ENCODE results near the gene EPHB1.

EPHB1 gene

DNA sequence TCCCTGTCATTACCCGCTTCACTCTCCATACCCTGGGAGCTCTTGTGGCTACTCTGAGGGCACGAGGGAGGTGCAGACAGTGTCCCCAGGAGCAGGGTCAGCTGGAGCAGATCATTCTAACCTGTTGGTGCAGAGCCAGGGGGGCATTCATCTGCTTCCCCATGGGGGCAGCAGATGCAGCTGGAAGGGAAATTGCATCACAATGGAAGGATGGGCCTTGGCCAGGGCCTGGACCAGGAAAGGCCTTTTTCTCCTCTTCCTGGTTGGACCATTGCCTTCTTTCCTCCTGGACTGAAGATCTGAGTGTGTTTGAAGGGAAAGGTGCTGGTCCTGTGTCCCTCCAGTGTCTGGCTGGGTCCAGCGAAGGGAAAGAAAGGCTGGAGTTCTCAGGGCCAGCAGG is 55.7 kb downstream of the EPHB1 start:
- DNase-seq (ENCODE audit: low read depth): no peak

GRCh38 chr3:134852132-134852531 is 57.1 kb downstream of the EPHB1 start:
- no peak for DNase-seq (ENCODE audit: low read depth)

DNA sequence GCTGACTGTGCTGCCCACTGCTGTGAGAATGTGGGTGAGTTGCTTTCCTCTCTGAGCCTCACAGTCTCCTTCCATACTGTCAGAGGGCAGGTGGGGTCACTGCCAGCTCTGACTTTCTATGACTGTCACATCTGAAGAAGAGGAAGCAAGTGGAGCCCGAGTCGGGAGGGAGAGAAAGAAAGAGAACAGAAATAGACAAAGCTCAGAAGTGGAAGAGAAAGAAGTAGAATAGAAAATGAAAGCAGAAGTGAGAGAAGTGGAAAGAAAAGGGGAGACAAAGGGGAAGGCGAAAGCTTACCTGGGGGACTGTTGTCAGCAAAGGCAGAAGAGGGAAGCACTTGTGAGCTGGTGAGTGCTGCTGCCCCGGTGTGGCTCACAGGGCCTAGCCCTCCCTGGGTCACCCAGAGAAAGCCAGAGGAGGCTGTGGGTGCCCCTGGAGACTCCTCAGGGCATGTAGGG is 57.9 kb downstream of the EPHB1 start:
- DNase-seq (ENCODE audit: low read depth): no peak

GRCh38 chr3:134854254-134854653 is 59.2 kb downstream of the EPHB1 start:
- no peak for DNase-seq (ENCODE audit: low read depth)

DNA sequence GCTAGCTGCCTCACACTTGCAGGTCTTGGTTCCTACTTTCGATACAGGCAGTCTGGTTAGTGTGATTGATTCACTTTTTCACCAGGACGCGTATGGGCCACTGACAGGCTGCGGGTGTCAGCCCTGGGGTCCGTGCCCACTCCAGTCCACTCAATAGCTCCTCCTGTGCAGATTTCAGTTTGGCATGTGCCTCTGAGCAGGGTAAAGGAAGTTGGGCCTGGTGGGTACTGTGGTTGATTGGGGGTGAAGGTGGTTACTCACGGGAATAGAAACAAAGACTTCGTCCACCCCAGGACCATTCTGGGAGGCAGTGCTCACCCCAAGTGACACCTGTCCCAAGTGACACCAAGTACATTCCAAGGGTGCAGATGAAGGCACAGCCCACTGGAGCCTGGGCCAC is 62.3 kb downstream of the EPHB1 start:
- DNase-seq (ENCODE audit: low read depth): no peak

DNA sequence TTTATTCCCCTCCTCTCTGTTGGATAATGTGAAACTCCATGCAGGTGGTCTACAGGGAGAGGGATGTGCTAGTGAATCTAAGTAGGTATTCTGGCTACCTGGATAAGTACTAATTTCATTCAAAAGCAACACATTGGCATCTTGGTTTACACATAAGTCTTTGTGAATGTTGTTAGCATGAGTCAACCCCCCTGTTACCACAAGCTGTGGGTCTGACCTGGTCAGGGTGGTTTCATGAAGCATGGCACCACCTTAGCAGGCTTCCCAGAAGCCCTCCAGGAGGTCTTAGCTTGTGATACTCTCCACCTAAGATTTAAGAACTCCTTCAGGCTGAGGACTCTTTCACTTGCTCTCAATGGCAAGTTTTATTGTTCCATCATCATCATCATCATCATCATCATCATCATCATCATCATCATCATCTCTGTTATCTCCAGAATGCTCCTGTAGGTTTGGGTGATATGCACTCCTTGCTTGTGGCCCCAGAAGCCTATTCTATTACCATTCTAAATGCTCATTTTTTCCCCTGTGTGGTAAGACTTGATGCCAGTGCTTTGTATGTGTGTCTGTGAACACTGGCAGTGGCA is 62.8 kb downstream of the EPHB1 start:
- DNase-seq (ENCODE audit: low read depth): no peak

DNA sequence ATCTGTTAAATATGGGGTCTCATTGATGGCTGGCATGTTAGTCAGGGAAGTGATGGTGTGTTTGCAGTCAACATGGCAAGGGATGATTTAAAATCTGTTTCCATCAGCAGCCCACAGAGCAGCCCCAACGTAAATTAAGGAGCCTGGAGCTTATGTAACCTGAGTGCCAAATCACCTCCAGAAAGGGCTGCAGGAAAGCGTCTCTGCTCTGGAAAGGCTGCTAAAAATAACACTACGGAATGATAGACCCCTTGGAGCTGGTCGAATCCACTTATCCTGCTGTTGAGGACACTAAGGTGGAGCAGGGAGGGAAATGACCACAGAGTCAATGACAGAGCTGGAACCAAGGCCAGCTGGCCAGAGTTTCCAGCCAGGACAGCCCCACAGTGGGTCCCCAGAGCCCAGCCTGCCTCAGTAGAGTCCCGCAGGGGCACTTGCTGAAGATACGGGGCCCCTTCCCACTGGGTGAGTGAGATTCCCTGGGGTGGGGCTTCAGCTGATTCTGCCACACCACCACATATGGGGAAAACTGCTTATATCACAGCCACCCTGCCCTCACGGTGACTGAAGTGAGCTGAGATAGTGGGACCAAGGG is 63.5 kb downstream of the EPHB1 start:
- DNase-seq (ENCODE audit: low read depth): no peak

- no peak for DNase-seq (ENCODE audit: low read depth)
Observed at GRCh38 chr3:134859341-134859740, 64.3 kb downstream of the EPHB1 start.

DNA sequence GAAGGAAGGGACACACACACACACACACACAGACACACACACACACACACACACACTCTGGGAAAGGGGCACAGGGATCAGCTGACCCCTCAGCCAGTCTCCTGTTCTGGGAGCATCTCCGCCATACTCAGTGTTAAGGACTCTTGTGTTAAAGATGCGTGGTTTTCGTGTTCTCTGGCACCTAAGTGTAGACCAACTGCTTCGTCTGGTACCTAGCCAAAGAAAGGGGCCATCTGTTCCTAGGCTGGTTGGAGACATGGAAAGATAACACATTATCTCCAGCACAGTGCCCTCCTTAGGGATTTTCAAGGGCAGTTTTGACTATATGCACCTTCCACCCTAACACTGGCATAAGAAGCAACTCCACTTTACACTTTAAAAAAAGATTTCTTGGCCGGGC is 65.1 kb downstream of the EPHB1 start:
- no peak for DNase-seq (ENCODE audit: low read depth)

- DNase-seq (ENCODE audit: low read depth): no peak
Observed at GRCh38 chr3:134863915-134864314, 68.9 kb downstream of the EPHB1 start.

DNA sequence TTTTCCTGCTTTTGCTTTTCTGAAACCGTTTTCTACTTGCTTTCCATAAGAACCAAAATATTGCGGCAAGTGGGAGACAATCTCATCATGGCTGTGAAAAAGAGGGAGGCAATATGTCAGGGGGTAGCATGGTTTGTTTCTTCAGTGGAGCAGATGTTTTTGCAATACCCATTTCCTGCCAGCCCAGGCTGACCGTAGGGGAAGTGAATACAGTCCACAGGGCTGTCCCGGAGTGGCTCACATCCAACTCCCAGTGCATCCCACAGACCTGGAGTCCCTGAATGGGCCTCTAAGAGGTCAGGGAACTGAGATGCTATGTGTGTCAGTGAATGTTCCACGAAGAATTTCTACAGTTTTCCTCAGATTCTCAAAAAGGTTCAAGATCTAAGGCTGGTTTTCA is 69.6 kb downstream of the EPHB1 start:
- no peak for DNase-seq (ENCODE audit: low read depth)

DNA sequence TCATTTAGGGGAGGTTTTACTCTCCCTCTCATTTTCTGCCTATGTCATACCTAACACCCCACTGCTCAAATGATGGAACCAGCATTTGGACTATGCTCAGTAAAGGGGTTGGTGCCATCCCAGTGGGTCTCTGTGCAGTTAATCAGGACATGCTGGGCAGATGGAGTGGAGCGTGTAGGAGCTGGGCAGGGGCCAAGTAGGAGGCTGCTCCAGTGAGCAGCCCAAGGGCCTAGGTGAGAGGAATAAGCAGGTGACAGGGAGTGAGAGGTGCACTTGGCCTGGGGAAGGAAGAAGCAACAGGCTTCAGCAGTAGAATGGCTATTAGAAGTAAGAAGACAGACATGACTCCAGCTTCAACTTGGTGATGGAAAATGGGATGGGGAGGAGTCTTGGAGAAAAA is 72.2 kb downstream of the EPHB1 start:
- DNase-seq (ENCODE audit: low read depth): no peak

GRCh38 chr3:134869153-134869726 is 74.2 kb downstream of the EPHB1 start:
- no peak for DNase-seq (ENCODE audit: low read depth)

GRCh38 chr3:134871818-134872217 is 76.8 kb downstream of the EPHB1 start:
- DNase-seq (ENCODE audit: low read depth): no peak

DNA sequence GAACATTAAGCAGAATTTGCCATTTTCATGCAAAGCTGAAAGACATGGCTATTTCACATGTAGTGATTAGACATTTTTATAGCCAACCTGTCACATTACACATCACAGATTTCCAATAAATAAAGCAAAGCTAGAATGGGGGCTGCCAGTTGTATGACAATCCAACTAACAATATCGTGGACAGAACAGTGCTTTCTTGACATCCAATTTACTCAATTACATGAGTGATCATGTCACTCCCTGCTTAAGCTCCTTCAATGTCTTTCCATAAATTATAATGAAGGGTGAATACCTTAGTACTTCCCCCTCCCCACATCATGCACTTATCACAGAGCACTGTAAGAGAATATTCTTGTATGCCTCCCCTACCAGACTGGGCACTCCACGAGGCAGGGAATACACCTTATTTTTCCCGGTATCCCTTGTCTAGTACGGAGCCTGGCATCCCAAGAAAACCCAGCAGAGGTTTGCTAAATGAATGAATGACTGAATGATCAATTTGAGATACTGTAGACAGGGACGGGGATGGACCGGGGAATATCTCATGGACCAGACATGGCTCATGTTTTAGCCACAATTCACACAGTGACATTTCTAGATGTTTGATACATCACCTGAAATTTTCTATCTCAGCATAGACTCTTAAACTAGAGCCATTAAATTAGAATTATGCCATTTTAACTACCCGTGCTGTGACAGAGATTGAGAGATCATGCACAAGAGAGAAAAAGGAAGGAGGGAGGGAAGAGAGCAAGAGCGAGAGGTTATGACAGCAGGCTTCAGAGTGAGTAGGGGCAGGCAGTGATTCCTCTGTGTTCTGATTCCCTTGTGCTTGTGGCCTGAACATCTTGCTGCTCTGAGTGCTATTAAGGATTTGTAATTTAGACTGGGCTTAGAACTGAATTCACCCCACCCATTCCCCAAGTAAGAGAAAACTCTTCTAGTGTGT is 77.7 kb downstream of the EPHB1 start:
- DNase-seq (ENCODE audit: low read depth): no peak

DNA sequence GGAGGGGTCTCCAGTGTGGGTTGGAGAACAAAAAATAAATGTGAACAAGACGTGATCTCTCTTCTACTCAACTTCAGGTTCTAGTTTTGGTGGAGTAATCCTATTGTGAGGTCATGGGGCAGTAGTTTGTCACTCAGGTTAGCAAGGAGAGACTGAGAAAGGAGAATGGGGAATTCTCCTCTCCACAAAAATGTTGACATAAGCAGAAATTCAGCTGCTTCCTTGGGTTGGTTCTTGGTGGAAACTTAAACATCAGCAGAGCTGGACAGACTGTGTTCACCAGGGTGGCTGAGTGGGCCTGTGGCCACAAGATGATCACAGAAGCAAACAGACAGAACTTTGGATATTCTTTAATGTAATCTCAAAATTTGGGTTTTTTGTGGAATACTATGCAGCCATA is 78.7 kb downstream of the EPHB1 start:
- DNase-seq (ENCODE audit: low read depth): no peak

DNA sequence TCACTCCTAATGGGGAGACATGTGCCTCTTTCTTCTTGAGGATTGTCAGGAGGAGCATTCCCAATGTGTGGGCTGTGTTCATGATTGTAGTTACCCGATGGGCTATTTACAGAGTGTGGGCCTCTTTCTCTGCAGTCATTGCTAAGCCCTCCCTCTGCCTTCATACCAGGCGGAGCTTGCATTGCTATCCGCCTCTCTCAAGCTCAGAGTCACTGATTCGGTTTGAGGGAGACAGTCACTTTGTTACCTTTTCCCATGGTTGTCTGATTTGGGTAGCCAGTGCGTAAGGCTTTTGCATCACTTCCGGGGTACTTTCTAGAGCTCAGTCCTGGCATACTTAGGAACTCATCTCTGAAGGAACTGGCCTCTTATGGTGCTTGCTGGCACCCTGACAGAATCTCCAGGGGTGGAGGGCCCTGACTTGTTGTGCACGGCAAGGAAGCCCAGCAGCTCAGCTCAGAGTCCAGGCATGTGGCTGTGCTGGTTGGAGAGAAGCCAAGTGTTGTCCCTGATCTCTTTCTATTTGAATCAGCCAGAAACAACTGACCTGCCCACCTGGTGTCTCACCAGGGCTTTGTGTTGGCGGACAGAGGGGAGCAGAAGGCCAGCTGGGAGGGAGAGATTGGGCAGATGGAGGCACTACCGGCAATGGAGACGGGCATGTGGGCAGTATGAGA is 79.8 kb downstream of the EPHB1 start:
- no peak for DNase-seq (ENCODE audit: low read depth)

- no peak for DNase-seq (ENCODE audit: low read depth)
Observed at GRCh38 chr3:134876836-134877235, 81.8 kb downstream of the EPHB1 start.

GRCh38 chr3:134877788-134878187 is 82.7 kb downstream of the EPHB1 start:
- no peak for DNase-seq (ENCODE audit: low read depth)

GRCh38 chr3:134879990-134880389 is 84.9 kb downstream of the EPHB1 start:
- no peak for DNase-seq (ENCODE audit: low read depth)

DNA sequence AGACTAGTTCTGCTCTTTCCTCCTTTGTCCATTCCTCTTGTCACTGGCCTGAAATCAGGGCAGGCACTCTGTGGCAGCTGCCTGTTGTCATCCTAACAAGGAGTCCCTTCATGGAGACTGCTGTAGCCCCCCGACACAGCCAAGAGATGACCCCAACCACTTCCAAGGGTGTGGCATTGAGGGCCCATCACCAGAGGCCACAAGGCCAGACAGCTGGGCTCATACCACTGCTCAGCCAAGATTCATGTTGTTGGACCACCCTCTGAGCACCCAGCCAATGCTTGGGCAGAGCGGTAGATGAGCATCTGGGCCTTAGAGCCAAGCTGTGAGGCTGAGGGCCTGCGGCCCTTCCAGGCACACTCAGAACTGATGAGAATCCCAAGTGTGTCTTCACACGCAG is 85.4 kb downstream of the EPHB1 start:
- no peak for DNase-seq (ENCODE audit: low read depth)

DNA sequence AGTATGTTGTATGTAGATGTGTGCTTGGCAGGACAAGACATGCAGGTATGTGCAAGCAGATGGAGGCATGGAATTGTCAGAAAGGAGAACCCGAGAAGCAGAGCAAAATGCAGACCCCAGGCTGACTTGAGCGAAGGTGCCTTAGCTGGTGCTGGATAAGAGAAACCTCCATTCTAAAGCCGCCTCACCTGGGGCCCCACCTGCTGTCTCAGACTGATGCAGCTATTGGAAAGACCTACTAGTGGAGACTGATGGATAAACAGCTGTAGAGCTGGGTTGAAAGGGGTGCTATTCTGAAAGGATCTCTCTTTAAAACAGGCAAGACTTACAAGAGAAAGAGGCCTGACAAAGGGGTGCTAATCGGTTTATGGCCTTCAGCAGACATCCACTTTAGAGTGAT is 86.2 kb downstream of the EPHB1 start:
- DNase-seq (ENCODE audit: low read depth): no peak

Data from non-pigmented ciliary epithelial cell (primary cell).